ENCODE measurements around the gene CFAP251. TPM values are rescaled to one million over a fixed set of nuclear protein-coding genes. Genes with fewer than 3 reads are reported as not detected.

CFAP251 gene
- total and polyA plus RNA-seq, 2 of the 8 experiments (the other 6 are each of a cell fraction or from before 2014, with no cell fraction given), result 1.8 to 2.9 TPM

GRCh38 chr12:121939186-121939585 lies 20.8 kb downstream of the CFAP251 start:
- Histone ChIP-seq H3K56ac (replicated peaks; ENCODE audit: insufficient read length, low read depth, low read length) (no peak overlapping the region), H3K14ac (ENCODE audit: insufficient read length) (no peak overlapping the region), H3K23ac (ENCODE audit: insufficient read length) (no peak overlapping the region), H3K4me2 (ENCODE audit: insufficient read depth in 1 of 2, low read depth in 2 of 2, low read length in 2 of 2) (no peak overlapping the region), H3K9me3 (ENCODE audit: insufficient read depth in 2 of 2, low read depth in 1 of 2, low read length in 1 of 2) (no peaks in the 10 kb centered on the region; a peak in 1 of 4 replicates), H4K8ac (ENCODE audit: extremely low read depth, insufficient read depth, low read length) (no peak overlapping the region), H3K4me3 (ENCODE audit: extremely low read depth in 1 of 4, insufficient read depth in 2 of 4, low read depth in 3 of 4, low read length in 4 of 4) (no peak overlapping the region), H2BK15ac (ENCODE audit: low read length) (no peak overlapping the region), H4K20me1 (replicated peaks in 1 of 2; ENCODE audit: control insufficient read depth in 1 of 2, insufficient read depth in 2 of 2, low read length in 2 of 2) (no peaks in the 10 kb centered on the region), H3K9ac (replicated peaks in 1 of 4; ENCODE audit: extremely low read depth in 1 of 4, low read depth in 3 of 4, low read length in 3 of 4) (no peak overlapping the region), H2AK5ac (ENCODE audit: low read depth, low read length) (no peak overlapping the region), H3K4ac (replicated peaks; ENCODE audit: insufficient read length, low read depth, low read length) (no peak overlapping the region), H4K5ac (ENCODE audit: insufficient read length, low read depth, low read length) (no peak overlapping the region), H3K36me3 (ENCODE audit: control insufficient read depth in 2 of 4, insufficient read depth in 4 of 4, low read length in 3 of 4) (no peaks in the 10 kb centered on the region), H3K79me2 (ENCODE audit: control insufficient read depth in 1 of 2, insufficient read depth in 2 of 2, low read length in 2 of 2) (no peaks in the 10 kb centered on the region), H3K4me1 (replicated peaks in 1 of 4; ENCODE audit: control insufficient read depth in 3 of 4, insufficient read depth in 4 of 4, low read length in 3 of 4) (peaks cover 0 to 1% (median 0%) of the 10 kb centered on the region in 4 experiments; a peak in 4 of 7 replicates), H2AFZ (ENCODE audit: low read length) (no peak overlapping the region), H2BK20ac (ENCODE audit: low read length) (no peak overlapping the region), H3K23me2 (ENCODE audit: low read depth, low read length) (no peaks in the 10 kb centered on the region), H2BK120ac (replicated peaks; ENCODE audit: low read depth, low read length) (no peak overlapping the region), H3K27ac (ENCODE audit: low read depth, low read length) (no peak overlapping the region), H3K27me3 (replicated peaks in 1 of 4; ENCODE audit: control insufficient read depth in 3 of 4, extremely low read depth in 1 of 4, insufficient read depth in 3 of 4, low read length in 3 of 4) (no peaks in the 10 kb centered on the region), H3K18ac (ENCODE audit: extremely low read depth, low read length) (no peak overlapping the region), H2BK5ac (ENCODE audit: low read depth, low read length) (no peak overlapping the region), H2BK12ac (ENCODE audit: low read depth, low read length) (no peak overlapping the region), H3K79me1 (ENCODE audit: low read depth, low read length) (no peaks in the 10 kb centered on the region), H4K91ac (replicated peaks; ENCODE audit: insufficient read length, low read length) (no peak overlapping the region)
- TF ChIP-seq TEAD4 (IDR thresholded peaks at IDR 0.05; ENCODE audit: low read depth, low read length), result no peak
- TF ChIP-seq RFX5 (IDR thresholded peaks at IDR 0.05; ENCODE audit: borderline replicate concordance, low read depth, low read length), result no peak
- TF ChIP-seq PHF8 (conservative IDR thresholded peaks at IDR 0.05; ENCODE audit: low read depth, low read length), result no peak
- no peak for TF ChIP-seq ASH2L (IDR thresholded peaks at IDR 0.05; ENCODE audit: low read length)
- no peak for TF ChIP-seq TCF12 (IDR thresholded peaks at IDR 0.05; ENCODE audit: low read depth, low read length)
- DNase-seq (ENCODE audit: low read depth in 1 of 2, low spot score in 2 of 2) (no peak), FAIRE-seq (no peak)
- ChIA-PET POLR2A (ENCODE audit: partially characterized antibody) (interaction anchor here (1.2 kb wide), 1 partner anchor 12 kb away, joined by 3 read pairs; no protein-coding TSS in a partner anchor), CTCF (ENCODE audit: partially characterized antibody) (interaction anchor here (1.2 kb wide), 1 partner anchor 64 kb away, joined by 3 read pairs; no protein-coding TSS in a partner anchor)
- 91% methylated on average over 7 of the region's 7 CpGs; no CpG with 5 or more reads in 1 of the 2 experiments for WGBS, 2 experiments (ENCODE audit: extremely low coverage in 1 of 2, insufficient coverage in 1 of 2, insufficient read length in 1 of 2, insufficient replicate concordance in 2 of 2, low coverage in 1 of 2, low lambda C conversion rate in 2 of 2, missing lambda C conversion rate in 1 of 2)

Data from H1 (cell line).